Stimulated activated CD4-positive, alpha-beta T cell treated with anti-CD3 and anti-CD28 coated beads, Interleukin-1b, Interleukin-23, amount 100 ng/mL, for 1 hour (primary cell): ENCODE measurements around the gene NFKBIE.

ENCODE experiments used
- DNase-seq, 2 donors: peaks; one replicate each; pipeline ENCODE4 v3.0.0-alpha.2; 2020; ENCODE audit warnings: low read depth in 2 of 2

NFKBIE gene

GRCh38 chr6:44272999-44273566, 7.7 kb upstream of the NFKBIE start:
- DNase-seq, result no peak

- no peak for DNase-seq
These were observed 7.2 kb upstream of the NFKBIE start for GRCh38 chr6:44272529-44272928.

GRCh38 chr6:44271914-44272313, 6.6 kb upstream of the NFKBIE start:
- DNase-seq, result no peak

GRCh38 chr6:44271406-44271723, 6.0 kb upstream of the NFKBIE start:
- DNase-seq, result no peak

GRCh38 chr6:44270526-44271405, 5.4 kb upstream of the NFKBIE start:
- no peak for DNase-seq

- DNase-seq, result no peak
These were observed 4.7 kb upstream of the NFKBIE start, which contains the start of gene TMEM151B for GRCh38 chr6:44269921-44270525. Gene TMEM151B (plus strand): TSS chr6:44270450. CDS start chr6:44270743, 293 bp downstream.

- no peak for DNase-seq
These were observed 4.0 kb upstream of the NFKBIE start for GRCh38 chr6:44269178-44269920.

- no peak for DNase-seq
These were observed 2.8 kb upstream of the NFKBIE start for GRCh38 chr6:44268095-44268628.

GRCh38 chr6:44267252-44267651, 1.9 kb upstream of the NFKBIE start:
- DNase-seq, result no peak

GRCh38 chr6:44266347-44266746, 996 bp upstream of the NFKBIE start:
- no peak for DNase-seq

GRCh38 chr6:44265722-44266233, 427 bp upstream of the NFKBIE start:
- DNase-seq, result no peak

- DNase-seq, result no peak
These were observed 971 bp downstream of the NFKBIE start for GRCh38 chr6:44264154-44265006.

GRCh38 chr6:44263354-44264100, 1.8 kb downstream of the NFKBIE start:
- no peak for DNase-seq

GRCh38 chr6:44262467-44263353, 2.6 kb downstream of the NFKBIE start:
- DNase-seq, result no peak

- no peak for DNase-seq
These were observed 3.8 kb downstream of the NFKBIE start for GRCh38 chr6:44261581-44261980.

- no peak for DNase-seq
These were observed 4.7 kb downstream of the NFKBIE start for GRCh38 chr6:44260451-44261297.

- DNase-seq, result no peak
These were observed 5.3 kb downstream of the NFKBIE start for GRCh38 chr6:44260011-44260410.

- no peak for DNase-seq
These were observed 6.4 kb downstream of the NFKBIE start for GRCh38 chr6:44258921-44259320.
